GM18951 (cell line): ENCODE results near the gene HOXA11.

Source experiments
- POLR2A ChIP-seq: IDR thresholded peaks from 4 replicates; pipeline ENCODE4 v1.6.1; 2011; ENCODE audit warnings: mild to moderate bottlenecking; ENCODE audit not compliant: insufficient read length, insufficient read depth; ENCODE audit errors: extremely low read depth
- in situ Hi-C: fragments of 300-500 bp; cut with MboI; formaldehyde crosslinking; loops from one replicate; pipeline ENCODE4 v1.12.0; 2022; ENCODE audit warnings: low sequenced_read_pairs, mixed read lengths, inconsistent platforms; ENCODE audit not compliant: unreplicated experiment

HOXA11 gene

GRCh38 chr7:27143950-27144780 lies 40.9 kb downstream of the HOXA11 start:
- TF ChIP-seq POLR2A = no peak
- in situ Hi-C loops = no loop called here

GRCh38 chr7:27143023-27143949 lies 41.7 kb downstream of the HOXA11 start, which contains the start of gene HOXA5:
Gene HOXA5, minus strand, starts transcription at chr7:27143681. Its CDS starts 74 bp downstream, at chr7:27143607.
- in situ Hi-C loops = no loop called here
- no peak for TF ChIP-seq POLR2A

- in situ Hi-C loops = no loop called here
- TF ChIP-seq POLR2A = no peak
Measured at GRCh38 chr7:27142580-27143022, 42.4 kb downstream of the HOXA11 start.

GRCh38 chr7:27141923-27142579 lies 43.0 kb downstream of the HOXA11 start:
- TF ChIP-seq POLR2A = no peak
- in situ Hi-C loops = no loop called here

GRCh38 chr7:27141137-27141922 lies 43.7 kb downstream of the HOXA11 start:
- in situ Hi-C loops = no loop called here
- TF ChIP-seq POLR2A = no peak

DNA sequence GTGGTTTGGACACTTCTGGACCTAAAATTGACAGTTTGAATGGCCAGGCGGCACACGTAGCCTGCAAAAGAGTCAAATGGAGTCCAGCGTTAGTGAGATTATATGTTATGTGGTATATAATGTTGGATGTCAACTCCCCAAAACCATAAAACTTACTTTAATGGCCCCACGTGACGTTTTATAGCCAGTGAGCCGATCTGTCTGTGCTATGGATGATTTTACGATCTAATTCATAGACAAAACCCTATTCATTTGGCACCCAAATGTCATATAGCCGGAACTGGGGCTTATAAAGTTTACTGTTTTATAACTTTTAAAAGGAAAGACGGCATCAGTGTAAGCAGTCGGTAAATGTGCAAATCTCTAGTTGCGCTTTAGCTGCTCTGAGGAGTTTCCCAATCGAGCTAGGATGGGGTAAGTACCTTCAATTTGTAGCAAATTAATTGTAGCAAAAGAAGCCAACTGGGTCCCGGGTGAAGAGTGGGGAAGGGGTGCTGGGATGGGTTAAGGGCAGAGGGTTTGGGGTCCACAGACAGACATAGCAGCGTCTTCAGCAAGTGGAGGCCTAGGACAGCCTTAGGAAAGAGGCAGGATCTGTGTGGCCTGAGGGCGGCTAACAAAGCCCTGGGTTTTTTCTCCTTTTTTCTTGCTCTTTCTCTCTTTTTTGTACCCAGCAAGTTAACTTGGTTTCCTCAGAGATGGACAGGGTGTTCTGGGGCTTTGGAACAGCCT lies 44.7 kb downstream of the HOXA11 start:
- in situ Hi-C loops = no loop called here
- no peak for TF ChIP-seq POLR2A

- TF ChIP-seq POLR2A = no peak
- in situ Hi-C loops = no loop called here
Measured at GRCh38 chr7:27139334-27140125, 45.5 kb downstream of the HOXA11 start.

DNA sequence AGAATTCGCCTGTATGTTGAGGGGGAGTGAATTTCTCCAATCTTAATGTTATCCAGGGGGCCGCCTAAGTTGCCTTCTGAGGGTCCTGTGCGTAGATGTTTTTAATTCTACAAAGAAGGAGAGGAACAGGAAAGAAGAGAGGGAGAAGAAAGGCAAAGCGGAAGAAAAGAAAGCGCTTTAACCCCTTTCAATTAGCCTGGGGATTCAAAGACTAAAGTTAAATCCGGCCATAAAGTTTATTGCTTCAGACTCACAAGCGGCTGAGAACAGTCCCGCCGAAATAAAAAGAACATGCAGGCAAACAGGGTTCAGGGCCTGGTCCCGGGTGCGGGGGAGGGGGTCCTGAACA lies 46.1 kb downstream of the HOXA11 start:
- no peak for TF ChIP-seq POLR2A
- in situ Hi-C loops = no loop called here

DNA sequence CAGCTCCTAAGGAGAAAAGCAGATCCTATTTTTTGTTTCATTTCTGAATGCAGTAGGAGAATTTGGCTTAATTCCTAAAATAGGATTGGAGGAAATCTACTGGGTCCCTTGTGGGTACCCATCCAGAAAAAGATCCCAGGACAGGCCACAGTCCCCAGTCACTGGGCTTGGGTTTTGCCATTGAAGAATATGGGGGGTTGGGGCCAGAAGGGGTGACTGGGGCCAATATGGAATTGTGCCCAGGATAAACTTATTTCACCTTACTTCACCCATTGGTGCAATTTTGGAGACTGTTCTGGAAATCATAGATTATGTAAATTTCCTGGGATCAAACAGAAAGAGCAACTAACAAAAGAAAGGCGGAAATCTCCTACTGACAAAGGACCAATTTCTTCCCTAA lies 46.6 kb downstream of the HOXA11 start:
- no peak for TF ChIP-seq POLR2A
- in situ Hi-C loops = no loop called here

- TF ChIP-seq POLR2A = no peak
- in situ Hi-C loops = no loop called here
Measured at GRCh38 chr7:27137640-27138315, 47.3 kb downstream of the HOXA11 start.

- TF ChIP-seq POLR2A = no peak
- in situ Hi-C loops = no loop called here
Measured at GRCh38 chr7:27134392-27134791, 50.6 kb downstream of the HOXA11 start.
